CD4-positive, alpha-beta T cell treated with Interleukin-17A for 1 hour (primary cell): ENCODE data around the gene TMIGD3.

ENCODE experiments used
- DNase-seq: peaks from one replicate; pipeline ENCODE4 v3.0.0-alpha.2; 2020

TMIGD3 gene

DNA sequence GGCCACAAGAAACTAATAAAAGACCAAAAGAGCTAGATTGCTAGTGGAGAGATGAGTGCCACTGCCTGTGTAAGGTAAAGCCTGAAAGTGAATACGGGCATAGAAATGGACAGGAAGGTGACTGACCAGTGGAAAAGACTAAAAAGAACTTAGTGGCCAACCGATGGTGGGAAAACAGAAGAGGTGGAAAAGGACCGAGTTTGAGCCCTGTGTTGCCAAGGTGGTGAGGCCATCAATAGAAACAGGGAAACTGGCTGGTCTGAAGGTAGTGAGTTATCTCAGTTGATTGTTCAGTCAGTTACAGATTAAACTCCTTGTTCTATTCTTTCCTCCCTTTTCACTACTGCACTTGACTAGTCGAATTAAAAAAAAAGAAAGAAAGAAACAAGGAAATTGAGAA, 56.9 kb downstream of the TMIGD3 start:
- DNase-seq, result no peak

- no peak for DNase-seq
Measured at GRCh38 chr1:111444031-111444430, 59.4 kb downstream of the TMIGD3 start.

- no peak for DNase-seq
Measured at GRCh38 chr1:111442457-111442856, 61.0 kb downstream of the TMIGD3 start.

- DNase-seq, result peak; percentile 77
Measured at GRCh38 chr1:111441573-111442192, 61.8 kb downstream of the TMIGD3 start.

- no peak for DNase-seq
Measured at GRCh38 chr1:111439461-111440351, 63.7 kb downstream of the TMIGD3 start.

DNA sequence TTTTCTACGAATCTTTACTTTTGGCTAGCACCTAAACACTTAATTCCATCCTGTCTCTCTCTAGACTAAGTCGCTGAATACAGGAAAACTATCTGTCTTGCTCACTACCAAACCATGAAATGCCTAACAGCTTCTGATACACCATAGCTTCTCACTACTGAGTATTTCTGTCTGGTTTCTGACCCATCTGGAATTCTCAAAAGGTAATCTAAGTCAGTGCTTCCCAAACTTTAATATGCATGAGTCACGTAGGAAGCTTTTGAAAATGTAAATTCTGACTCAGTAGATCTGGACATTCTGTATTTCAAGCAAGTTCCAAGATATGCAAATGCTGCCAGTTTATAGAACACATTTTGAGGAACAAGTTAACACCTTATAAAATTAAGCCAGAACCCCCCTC, 66.7 kb downstream of the TMIGD3 start:
- DNase-seq, result no peak
